Eye (tissue), 1 donor: ENCODE data around the gene ZNF273.
"Not testable (repeated sequence)": the region's sequence is repeated elsewhere in the genome, so short reads cannot be mapped to it uniquely, and the experiment has no call there.

Experiments
- DNase-seq: peaks from one replicate; pipeline ENCODE4 v3.0.0-alpha.2; 2015

ZNF273 gene

DNA sequence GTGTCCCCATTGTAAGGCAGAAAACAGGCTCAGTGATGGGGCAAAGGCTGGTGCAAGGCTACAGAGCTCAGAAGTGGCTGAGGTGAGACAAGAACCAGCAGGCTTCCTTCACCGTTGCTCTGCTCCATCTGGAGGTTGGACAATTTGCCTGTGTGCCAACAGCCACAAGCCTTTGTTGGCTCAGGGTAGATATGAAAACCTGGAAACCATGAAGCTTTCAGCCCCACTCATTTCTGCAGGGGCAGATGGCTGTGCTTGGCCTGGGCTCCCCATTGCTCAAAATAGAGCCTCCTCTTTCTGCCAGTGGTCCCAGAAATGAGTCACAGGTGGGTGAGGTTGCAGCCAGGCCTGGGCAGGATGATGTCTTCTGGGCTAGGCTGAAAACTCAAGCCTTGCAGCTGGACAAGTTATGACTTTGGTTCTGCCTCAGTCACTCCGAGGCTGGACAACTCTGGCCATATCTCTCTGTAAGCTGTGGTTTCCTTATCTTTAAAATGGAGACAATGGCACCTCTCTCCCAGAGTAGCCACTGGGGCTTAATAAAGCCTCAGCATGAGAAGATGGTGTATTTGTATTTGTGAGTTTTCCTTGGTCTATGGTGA, 12.2 kb upstream of the ZNF273 start:
- DNase-seq, result no peak

DNA sequence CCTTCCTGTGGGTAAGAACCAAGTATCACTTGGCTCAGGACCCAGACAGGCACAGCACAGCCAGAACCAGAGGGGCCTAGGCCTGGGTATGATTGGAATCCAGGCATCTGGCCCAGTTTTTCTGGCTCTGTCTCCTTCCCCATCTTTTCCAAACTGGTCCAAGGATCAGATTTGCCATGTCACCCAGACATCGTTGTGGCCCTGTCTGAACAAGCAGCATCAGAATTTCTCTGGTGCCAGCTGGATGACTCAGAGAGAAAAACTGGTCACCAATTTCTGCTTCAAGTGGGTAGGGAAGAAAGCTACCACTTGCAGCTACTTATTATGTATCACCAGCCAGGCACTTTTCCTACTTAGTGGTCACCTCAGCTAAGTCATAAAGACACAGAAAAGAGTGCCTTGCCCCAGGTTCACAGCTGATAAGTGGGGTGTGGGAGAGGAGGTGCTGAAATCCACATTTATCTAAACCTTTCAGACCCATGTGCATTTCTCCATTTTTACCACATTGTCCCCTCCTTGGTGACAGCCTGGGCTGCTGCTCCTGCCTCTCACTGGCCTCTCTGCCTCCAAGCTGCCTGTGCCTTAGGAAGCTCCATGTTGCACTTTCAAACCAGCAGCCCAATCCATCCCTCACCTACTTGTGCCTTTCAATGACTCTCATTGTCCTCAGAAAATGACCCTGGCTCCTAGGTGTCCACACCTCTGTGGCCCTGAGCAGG, 11.6 kb upstream of the ZNF273 start:
- not testable (repeated sequence) for DNase-seq

DNA sequence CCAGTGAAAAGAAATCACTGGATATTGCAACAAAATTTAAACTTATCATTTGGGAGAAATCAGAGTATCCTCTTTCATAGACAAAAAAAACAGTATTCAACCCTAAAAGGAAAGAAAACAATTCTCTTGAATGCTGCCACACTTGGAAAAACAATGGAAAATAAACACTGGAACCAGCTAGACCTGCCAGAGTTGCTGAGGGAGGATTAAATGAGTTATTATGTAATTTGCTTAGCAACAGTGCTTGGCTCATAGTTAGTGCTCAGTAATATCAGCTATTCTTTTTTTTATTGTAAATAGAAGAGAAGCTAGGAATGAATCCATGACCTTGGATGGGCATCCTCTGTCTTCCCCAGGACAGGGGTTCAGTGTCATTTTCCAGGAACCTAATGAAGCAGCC, 11.0 kb upstream of the ZNF273 start:
- DNase-seq, result no peak

DNA sequence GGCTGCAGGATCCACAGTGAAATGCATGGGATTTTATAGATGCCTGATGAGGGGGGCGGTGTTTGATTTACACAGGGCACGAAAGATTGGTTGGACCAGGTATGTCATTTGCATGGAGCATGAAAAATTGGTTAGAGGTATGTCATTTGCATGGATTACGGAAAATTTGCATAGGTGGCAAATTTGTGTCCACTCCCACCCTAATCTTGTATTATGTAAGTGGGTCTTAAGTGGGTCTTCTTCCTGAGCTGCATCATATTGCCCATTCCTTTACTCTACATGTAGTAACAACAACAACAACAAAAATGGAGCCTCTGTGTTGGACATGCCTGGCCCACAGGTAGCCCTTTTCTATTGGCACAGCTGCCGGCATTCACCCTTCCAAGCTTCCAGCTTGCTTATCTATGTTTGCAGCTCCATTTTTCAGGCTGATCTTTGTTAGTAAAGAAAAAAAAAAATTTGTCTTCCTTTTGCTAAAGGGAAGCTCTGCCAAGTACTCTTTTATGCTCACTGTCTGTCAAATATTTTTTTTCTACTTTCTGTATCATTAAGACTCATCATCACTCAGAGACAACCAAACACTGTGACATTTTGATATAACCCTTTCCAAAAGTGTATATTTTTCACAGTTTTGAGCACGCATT, 10.3 kb upstream of the ZNF273 start:
- DNase-seq, result no peak

DNA sequence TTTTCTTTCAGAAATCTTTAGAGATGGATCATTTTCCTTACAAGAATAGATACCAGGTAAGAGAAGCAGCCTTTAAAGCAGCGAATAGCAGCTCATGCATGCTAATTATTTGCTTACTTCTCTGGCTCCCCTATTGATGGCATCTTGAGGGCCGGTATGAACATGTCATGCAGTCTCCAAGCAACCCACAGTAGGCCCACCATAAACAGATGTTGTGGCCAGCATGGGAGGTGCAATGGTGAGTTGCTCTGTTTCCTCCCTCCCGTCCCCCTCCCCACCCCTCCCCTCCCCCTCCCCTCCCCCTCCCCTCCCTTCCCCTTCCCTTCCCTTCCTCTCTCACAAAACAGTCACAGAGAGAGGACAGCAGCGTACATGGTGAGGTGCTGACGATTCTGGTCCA, 9.7 kb upstream of the ZNF273 start:
- DNase-seq, result no peak

DNA sequence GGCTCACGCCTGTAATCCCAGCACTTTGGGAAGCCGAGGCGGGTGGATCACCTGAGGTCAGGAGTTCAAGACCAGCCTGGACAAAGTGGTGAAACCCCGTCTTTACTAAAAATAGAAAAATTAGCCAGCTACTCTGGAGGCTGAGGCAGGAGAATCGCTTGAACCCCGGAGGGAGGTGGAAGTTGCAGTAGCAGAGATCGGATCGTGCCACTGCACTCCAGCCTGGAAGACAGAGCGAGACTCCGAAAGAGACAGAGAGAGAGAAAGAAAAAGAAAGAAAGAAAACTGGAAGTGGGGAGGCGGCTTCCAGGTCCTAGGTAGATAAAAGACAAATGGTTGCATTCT, 640 bp upstream of the ZNF273 start:
- DNase-seq, result not testable (repeated sequence)

DNA sequence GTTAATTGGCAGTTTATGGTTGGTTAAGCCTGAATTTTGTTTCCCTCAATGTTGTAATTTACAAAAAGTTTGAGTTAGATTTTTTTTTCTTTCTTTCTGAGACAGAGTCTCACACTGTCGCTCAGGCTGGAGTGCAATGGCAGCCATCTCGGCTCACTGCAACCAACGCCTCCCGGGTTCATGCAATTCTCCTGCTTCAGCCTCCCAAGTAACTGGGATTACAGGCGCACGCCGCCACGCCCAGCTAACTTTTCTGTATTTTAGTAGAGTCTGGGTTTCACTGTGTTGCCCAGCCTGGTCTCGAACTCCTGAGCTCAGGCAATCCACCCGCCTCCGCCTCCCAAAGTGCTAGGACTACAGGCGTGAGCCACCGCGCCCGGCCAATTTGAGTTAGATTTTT, 935 bp downstream of the ZNF273 start:
- DNase-seq, result no peak

DNA sequence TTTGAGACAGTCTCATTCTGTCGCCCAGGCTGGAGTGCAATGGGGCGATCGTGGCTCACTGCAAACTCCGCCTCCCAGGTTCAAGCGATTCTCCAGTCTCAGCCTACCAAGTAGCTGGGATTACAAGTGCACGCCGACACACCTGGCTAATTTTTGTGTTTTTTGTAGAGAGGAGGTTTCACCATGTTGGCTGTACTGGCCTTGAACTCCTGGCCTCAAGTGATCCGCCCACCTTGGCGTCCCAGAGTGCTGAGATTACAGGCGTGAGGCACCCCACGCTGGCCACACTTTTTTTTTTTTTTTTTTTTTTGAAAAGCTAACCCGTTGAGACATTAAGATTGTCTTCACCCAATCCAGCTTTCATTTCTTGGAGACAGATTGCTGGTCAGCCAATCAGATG, 2.1 kb downstream of the ZNF273 start:
- no peak for DNase-seq

DNA sequence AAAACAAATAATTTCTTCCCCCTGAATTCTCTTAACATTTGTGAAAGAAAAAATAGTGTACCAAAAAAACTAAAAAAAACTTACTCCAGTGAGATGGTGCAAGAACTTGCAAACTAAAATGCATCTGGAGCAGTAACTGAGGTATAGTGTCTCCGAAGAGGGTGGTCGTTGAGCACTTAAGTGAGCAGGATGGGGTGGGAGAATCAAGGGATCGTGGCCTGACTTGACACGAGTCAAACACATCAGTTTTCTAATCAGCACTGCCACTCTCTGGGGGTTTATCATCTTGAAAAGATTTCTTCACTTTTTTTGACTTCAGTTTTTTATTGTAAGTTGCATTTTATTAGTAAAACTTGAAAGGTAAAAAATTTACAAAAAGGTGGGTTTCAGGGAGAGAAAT, 2.5 kb downstream of the ZNF273 start:
- no peak for DNase-seq

DNA sequence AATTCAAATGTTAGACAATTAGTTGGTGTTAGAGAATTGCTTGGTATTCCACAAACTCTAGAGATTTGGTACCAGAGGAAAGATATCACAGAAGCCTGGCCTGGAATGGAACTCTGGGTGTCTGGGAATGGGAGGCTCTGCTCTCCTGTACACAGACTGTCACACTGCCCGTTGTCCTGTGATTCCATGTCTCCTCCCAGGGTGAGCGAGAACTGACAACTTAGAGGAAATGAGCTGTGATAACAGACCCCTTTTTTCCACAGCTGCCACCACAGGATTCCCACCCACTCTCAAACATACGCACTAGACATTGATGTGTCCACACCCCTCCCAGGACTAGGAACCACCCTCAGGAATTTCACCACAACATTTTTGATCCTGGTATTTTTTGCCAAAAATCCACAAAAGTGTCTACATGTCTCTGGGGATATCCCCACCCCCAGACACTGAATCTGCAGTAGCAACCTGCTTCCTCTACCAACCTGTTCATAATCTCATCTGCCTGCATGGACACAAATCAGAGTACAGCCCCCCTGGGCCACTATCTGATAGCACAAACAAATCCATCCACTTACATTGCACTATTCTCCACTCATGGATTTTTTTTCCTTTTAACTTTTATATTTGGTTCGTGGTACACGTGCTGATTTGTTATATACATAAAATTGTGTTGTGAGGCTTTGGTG, 4.7 kb downstream of the ZNF273 start:
- DNase-seq, result peak; percentile 23

DNA sequence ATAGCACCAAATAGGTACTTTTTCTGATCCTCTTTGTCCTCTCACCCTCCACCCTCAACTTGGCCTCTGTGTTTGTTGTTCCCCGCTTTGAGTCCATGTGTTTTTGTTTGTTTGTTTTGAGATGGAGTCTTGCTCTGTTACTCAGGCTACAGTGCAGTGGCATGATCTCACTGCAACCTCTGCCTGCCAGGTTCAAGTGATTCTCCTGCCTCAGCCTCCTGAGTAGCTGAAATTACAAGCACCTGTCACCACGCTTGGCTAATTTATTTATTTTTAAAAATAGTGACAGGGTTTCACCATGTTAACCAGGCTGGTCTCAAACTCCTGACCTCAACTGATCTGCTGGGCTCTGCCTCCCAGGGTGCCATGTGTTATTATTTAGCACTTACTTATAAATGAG, 5.3 kb downstream of the ZNF273 start:
- no peak for DNase-seq

DNA sequence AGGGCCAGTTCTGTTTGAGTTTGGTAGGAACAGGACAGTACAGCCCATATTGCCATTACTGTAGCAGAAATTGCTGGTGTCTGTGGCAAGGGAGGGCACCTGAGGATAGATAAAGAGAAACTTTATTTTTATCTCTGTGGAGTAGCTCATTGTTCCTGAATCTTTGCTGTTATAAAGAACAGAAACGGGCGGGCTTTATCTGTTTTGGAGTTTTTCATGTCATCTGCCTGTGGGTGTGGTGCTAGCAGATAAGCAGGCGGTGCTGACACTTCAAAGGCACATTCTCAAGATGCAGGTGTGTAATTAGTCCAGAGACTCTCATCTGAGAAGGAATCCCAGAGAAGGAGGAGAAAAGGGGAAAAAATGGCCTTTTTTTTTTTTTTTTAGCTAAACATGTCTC, 11.5 kb downstream of the ZNF273 start:
- DNase-seq, result no peak

DNA sequence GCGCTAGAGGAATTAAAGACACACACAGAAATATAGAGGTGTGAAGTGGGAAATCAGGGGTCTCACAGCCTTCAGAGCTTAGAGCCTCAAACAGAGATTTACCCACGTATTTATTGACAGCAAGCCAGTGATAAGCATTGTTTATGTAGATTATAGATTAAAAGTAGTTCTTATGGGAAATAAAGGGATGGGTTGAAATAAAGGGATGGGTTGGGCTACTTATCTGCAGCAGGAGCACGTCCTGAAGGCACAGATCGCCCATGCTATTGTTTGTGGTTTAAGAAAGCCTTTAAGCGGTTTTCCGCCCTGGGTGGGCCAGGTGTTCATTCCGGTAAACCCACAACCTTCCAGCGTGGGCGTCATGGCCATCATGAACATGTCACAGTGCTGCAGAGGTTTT, 12.2 kb downstream of the ZNF273 start:
- not testable (repeated sequence) for DNase-seq

DNA sequence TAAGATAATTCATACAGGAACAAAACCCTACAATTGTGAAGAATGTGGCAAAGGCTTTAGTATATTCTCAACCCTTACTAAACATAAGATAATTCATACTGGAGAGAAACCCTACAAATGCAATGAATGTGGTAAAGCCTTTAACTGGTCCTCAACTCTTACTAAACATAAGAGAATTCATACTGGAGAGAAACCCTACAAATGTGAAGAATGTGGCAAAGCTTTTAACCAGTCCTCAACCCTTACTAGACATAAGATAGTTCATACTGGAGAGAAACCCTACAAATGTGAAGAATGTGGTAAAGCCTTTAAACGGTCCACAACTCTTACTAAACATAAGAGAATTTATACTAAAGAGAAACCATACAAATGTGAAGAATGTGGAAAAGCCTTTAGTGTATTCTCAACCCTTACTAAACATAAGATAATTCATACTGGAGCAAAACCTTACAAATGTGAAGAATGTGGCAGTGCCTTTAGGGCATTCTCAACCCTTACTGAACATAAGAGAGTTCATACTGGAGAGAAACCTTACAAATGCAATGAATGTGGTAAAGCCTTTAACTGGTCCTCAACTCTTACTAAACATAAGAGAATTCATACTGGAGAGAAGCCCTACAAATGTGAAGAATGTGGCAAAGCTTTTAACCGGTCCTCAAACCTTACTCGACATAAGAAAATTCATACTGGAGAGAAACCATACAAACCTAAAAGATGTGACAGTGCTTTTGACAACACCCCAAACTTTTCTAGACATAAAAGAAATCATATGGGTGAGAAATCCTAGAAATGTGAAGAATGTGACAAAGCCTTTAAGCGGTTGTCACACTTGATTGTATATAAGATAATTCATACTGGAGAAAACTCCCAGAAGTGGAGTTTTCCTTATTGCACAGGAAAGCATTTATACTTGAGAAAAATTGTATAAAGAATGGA, 25.4 kb downstream of the ZNF273 start:
- not testable (repeated sequence) for DNase-seq

DNA sequence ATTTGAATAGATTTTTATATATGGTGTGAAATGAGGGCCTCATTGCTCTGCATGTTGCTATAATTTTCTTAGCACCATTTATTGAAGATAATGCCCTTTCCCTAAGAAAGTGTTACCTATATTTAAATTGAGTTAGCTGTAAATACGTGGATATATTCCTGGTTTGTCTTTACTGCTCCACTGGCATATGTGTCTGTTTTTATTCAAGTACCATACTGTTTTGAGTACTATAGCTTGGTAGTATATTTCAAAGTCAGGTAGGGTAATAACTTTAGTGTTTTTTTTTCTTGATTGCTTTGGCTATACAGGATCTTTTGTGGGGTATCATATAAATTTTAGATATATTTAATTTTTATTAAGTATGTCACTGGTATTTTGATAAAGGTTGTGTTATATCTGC, 31.4 kb downstream of the ZNF273 start:
- DNase-seq, result no peak

DNA sequence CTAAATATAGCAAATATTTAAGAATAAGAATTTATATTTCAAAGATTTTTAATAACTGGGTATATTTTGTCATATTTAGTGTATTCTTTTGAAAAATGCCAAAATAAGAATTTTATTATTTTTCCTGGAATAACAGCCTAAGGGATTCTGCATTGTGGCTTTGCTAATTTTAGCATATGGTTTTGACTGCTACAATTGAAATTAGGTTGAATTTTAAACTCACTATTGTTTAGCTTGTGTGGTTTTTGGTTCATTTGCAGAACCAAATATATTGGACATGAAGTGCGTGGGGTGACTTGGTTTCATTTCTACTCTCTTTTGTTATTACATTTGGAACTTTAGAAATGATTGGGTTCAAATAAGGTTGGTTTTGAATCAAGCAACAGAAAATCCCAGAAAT, 35.5 kb downstream of the ZNF273 start:
- no peak for DNase-seq

DNA sequence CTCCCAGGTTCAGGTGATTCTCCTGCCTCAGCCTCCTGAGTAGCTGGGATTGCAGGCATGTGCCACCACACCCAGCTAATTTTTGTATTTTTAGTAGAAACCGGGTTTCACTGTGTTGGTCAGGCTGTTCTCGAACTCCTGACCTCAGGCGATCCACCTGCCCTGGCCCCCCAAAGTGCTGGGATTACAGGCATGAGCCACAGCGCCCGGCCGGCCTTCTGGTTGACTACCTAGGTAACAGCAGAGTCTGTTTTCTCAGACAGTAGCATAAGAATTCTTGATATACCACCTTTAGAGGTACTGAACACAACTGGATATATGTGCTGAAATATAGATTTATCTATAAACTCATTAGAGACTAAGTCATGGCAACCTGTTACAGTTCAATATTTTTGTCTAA, 36.9 kb downstream of the ZNF273 start:
- not testable (repeated sequence) for DNase-seq

DNA sequence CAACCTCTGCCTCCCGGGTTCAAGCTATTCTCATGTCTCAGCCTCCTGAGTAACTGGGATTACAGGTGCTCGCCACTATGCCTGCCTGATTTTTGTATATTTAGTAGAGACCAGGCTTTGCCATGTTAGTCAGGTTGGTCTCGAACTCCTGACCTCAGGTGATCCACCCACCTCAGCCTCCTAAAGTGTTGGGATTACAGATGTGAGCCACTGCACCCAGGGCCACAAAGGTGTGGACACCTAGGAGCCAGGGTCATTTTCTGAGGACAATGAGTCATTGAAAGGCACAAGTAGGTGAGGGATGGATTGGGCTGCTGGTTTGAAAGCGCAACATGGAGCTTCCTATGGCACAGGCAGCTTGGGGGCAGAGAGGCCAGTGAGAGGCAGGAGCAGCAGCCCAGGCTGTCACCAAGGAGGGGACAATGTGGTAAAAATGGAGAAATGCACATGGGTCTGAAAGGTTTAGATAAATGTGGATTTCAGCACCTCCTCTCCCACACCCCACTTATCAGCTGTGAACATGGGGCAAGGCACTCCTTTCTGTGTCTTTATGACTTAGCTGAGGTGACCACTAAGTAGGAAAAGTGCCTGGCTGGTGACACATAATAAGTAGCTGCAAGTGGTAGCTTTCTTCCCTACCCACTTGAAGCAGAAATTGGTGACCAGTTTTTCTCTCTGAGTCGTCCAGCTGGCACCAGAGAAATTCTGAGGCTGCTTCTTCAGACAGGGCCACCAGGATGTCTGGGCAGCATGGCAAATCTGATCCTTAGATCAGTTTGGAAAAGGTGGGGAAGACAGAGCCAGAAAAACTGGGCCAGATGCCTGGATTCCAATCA, 41.8 kb downstream of the ZNF273 start:
- not testable (repeated sequence) for DNase-seq

DNA sequence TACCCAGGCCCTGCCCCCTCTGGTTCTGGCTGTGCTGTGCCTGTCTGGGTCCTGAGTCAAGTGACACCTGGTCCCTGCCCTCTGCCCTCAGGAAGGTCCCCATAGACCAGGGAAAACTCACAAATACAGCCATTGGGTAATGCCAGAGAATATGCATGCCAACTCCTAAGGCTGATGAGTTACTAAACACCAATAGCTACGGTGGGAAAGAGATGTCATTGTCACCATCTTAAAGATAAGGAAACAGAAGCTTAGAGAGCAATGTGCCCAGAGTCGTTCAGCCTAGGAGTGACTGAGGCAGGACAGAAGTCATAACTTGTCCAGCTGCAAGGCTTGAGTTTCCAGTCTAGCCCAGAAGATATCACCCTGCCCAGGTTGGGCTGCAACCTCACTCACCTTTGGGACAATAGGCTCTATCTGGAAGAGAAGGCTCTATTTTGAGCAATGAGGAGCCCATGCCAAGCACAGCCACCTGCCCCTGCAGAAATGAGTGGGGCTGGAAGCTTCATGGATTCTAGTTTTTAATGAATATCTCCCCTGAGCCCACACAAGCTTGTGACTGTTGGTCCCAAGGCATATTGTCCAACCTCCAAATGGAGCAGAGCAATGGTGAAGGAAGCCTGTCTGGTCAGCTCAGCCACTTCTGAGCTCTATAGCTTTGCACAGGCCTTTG, 42.6 kb downstream of the ZNF273 start:
- no peak for DNase-seq

DNA sequence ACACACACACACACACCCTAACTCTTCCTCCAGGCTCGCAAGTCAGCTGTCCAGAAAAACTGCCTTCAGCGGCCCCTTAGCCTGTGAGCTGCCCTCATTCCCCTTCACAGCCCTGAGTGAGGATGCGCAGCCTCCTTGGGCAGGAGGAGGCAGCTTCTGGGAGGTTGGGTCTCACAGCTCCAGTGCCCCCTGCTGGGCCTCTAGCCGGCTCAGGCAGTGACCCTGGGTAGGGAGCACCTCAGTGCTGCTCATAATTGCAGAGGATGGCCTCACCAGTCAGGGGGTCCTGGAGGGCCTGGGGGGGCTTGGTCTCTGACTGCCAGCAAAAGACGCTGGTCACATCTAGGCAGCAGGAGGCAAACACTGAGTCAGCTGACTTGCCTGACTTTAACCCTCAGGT, 43.7 kb downstream of the ZNF273 start:
- DNase-seq, result no peak
